ENCODE results near the gene MTMR6.
"Not testable (repeated sequence)": the region's sequence is repeated elsewhere in the genome, so short reads cannot be mapped to it uniquely, and the experiment has no call there.

Gene MTMR6

GRCh38 chr13:25286969-25287961, at the start of gene MTMR6:
TSS of gene MTMR6 (minus strand) at chr13:25287488. CDS start at chr13:25287247, 241 bp downstream.
- DNase-seq (ENCODE audit: low read depth in 2 of 2): peak; percentile 90 to 93
- H3K4me3 ChIP-seq (replicated peaks in 1 of 2; ENCODE audit: low read depth in 2 of 2, low read length in 2 of 2): peak within 1 kb of the TSS; percentile 68 to 94
- TF ChIP-seq, protein P1, sequence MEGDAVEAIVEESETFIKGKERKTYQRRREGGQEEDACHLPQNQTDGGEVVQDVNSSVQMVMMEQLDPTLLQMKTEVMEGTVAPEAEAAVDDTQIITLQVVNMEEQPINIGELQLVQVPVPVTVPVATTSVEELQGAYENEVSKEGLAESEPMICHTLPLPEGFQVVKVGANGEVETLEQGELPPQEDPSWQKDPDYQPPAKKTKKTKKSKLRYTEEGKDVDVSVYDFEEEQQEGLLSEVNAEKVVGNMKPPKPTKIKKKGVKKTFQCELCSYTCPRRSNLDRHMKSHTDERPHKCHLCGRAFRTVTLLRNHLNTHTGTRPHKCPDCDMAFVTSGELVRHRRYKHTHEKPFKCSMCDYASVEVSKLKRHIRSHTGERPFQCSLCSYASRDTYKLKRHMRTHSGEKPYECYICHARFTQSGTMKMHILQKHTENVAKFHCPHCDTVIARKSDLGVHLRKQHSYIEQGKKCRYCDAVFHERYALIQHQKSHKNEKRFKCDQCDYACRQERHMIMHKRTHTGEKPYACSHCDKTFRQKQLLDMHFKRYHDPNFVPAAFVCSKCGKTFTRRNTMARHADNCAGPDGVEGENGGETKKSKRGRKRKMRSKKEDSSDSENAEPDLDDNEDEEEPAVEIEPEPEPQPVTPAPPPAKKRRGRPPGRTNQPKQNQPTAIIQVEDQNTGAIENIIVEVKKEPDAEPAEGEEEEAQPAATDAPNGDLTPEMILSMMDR (IDR thresholded peaks at IDR 0.05; ENCODE audit: low read depth, low read length): peak; percentile 99

DNA sequence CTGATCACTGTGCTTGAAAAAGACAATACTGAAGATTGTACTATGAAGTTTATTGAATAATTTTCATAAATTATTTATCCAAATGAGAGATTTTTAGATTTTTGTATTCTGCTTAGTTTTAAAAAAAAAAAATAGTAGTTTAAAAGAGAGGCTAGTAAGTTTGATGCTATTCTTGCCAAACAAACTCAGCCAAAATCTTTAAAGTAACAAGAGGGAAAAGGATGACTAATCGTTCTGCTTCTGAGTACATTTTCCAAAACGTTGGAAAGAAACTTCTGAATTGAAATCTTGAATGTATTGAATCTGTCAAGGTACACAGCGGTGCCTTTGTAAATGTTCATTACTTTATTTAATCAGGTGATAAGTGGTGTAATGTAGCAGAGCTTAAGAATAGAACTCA, 48.6 kb upstream of the MTMR6 start:
- no peak overlapping the region for H3K4me3 ChIP-seq (replicated peaks in 1 of 2; ENCODE audit: low read depth in 2 of 2, low read length in 2 of 2)
- DNase-seq (ENCODE audit: low read depth in 2 of 2): peak; percentile 17 to 23
- TF ChIP-seq, protein P1 (IDR thresholded peaks at IDR 0.05; ENCODE audit: low read depth, low read length): no peak

GRCh38 chr13:25330541-25330940, 43.3 kb upstream of the MTMR6 start:
- peak; percentile 10 to 70 for DNase-seq (ENCODE audit: low read depth in 2 of 2)
- TF ChIP-seq, protein P1 (IDR thresholded peaks at IDR 0.05; ENCODE audit: low read depth, low read length): no peak

DNA sequence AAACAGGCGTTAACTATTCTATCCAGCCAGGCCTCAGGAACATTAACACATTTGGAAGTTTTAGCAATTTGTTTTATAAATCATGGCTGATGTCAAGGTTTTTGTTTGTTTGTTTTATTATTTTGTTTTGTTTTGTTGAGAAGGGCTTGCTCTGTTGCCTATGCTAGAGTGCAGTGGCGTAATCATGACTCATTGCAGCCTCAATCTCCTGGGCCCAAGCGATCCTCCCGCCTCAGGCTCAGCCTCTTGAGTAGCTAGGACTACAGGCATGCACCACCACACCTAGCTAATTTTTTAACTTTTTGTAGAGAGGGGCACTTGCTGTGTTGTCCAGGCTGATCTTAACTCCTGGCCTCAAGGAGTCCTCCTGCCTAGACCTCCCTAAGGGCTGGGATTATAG, 42.4 kb upstream of the MTMR6 start:
- DNase-seq (ENCODE audit: low read depth in 2 of 2): peak; percentile 39 to 71
- no peak overlapping the region for H3K4me3 ChIP-seq (replicated peaks in 1 of 2; ENCODE audit: low read depth in 2 of 2, low read length in 2 of 2)
- TF ChIP-seq, protein P1 (IDR thresholded peaks at IDR 0.05; ENCODE audit: low read depth, low read length): no peak

More at GRCh38 chr13:25330541-25330940, 43.3 kb upstream of the MTMR6 start:
- H3K4me3 ChIP-seq (replicated peaks in 1 of 2; ENCODE audit: low read depth in 2 of 2, low read length in 2 of 2): no peak overlapping the region

DNA sequence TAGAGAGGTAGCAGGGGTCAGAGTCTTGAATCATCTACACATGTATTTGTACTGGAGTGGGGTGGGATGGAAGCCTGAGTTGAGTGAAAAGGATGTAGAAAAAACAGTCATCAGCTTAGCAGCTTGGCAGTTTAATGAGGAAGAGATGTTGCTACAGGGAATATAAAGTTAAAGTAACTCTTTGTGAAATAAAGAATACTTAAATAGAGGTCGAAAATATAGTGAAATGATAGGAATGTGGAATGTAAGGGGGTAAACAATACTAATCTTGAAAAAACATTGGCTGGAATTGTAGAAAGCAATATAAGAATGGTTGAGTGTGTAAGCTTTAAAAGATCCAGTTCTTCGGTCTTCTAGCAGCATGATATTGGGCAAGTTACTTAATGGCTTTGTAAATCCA, 36.8 kb upstream of the MTMR6 start:
- DNase-seq (ENCODE audit: low read depth in 2 of 2): no peak

DNA sequence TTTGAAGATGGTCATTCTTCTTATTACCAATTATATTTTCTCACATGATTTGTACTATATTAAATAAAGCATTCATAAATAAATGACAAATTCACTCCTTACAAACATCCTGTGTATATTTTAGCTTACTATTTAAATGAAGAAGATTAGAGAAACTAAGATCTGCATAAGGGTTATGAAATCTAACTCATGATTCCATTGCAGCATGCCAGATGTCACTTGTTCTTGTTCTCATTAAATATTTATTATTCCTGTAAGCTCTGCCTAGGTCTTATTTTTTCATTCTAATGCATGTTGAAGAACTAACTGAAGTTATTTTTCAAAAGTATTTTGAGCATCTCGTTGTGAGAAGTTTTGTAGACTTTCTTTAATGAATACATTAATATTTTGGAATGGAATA, 32.5 kb upstream of the MTMR6 start:
- DNase-seq (ENCODE audit: low read depth in 2 of 2): no peak
- TF ChIP-seq, protein P1 (IDR thresholded peaks at IDR 0.05; ENCODE audit: low read depth, low read length): no peak
- H3K4me3 ChIP-seq (replicated peaks in 1 of 2; ENCODE audit: low read depth in 2 of 2, low read length in 2 of 2): no peak overlapping the region

More for the DNA sequence above, 36.8 kb upstream of the MTMR6 start:
- H3K4me3 ChIP-seq (replicated peaks in 1 of 2; ENCODE audit: low read depth in 2 of 2, low read length in 2 of 2): no peak overlapping the region
- TF ChIP-seq, protein P1 (IDR thresholded peaks at IDR 0.05; ENCODE audit: low read depth, low read length): no peak

DNA sequence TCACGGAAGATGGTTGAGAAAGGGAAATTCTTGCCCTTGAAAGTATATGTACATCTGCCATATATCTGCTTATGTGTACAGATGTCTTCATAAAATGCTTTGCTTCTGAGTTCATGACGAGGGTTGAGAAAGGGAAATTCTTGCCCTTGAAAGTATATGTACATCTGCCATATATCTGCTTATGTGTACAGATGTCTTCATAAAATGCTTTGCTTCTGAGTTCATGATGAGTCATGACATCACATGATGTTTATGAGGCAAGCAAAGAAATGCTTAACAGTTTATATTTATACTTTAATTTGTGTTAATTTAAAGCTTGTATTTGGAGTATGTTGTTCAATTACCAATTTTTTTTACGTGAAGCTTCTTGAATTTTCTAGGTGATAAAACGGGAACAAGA, 31.7 kb upstream of the MTMR6 start:
- DNase-seq (ENCODE audit: low read depth in 2 of 2): peak; percentile 57 to 80
- not testable (repeated sequence) for H3K4me3 ChIP-seq (replicated peaks in 1 of 2; ENCODE audit: low read depth in 2 of 2, low read length in 2 of 2)
